Measurements from ENCODE around the gene GNAL.

The GNAL gene

GRCh38 chr18:11676867-11677266 is 12.2 kb upstream of the GNAL start:
- TF ChIP-seq REST (IDR thresholded peaks at IDR 0.05; ENCODE audit: insufficient read depth in 1 of 2, low read depth in 2 of 2, low read length in 2 of 2) (no peak), FOXP2 (optimal IDR thresholded peaks at IDR 0.05; ENCODE audit: borderline replicate concordance, extremely low read depth, extremely low read length, insufficient read depth) (no peak), SIN3A (IDR thresholded peaks at IDR 0.05; ENCODE audit: borderline replicate concordance, insufficient read depth, low read length) (no peak), POLR2AphosphoS5 (IDR thresholded peaks at IDR 0.05; ENCODE audit: low read depth, low read length) (no peak), TAF1 (IDR thresholded peaks at IDR 0.05; ENCODE audit: borderline replicate concordance, insufficient read depth, low read length) (no peak)

- no peak for TF ChIP-seq FOXP2 (optimal IDR thresholded peaks at IDR 0.05; ENCODE audit: borderline replicate concordance, extremely low read depth, extremely low read length, insufficient read depth)
- TF ChIP-seq POLR2AphosphoS5 (IDR thresholded peaks at IDR 0.05; ENCODE audit: low read depth, low read length) = no peak
- no peak for TF ChIP-seq TAF1 (IDR thresholded peaks at IDR 0.05; ENCODE audit: borderline replicate concordance, insufficient read depth, low read length)
These were observed 10.9 kb upstream of the GNAL start for GRCh38 chr18:11678211-11678610.

- no peak for TF ChIP-seq FOXP2 (optimal IDR thresholded peaks at IDR 0.05; ENCODE audit: borderline replicate concordance, extremely low read depth, extremely low read length, insufficient read depth)
- no peak for TF ChIP-seq POLR2AphosphoS5 (IDR thresholded peaks at IDR 0.05; ENCODE audit: low read depth, low read length)
- no peak for TF ChIP-seq REST (IDR thresholded peaks at IDR 0.05; ENCODE audit: insufficient read depth in 1 of 2, low read depth in 2 of 2, low read length in 2 of 2)
- TF ChIP-seq SIN3A (IDR thresholded peaks at IDR 0.05; ENCODE audit: borderline replicate concordance, insufficient read depth, low read length) = no peak
- no peak for TF ChIP-seq TAF1 (IDR thresholded peaks at IDR 0.05; ENCODE audit: borderline replicate concordance, insufficient read depth, low read length)
These were observed 853 bp downstream of the GNAL start for GRCh38 chr18:11689669-11690565.

GRCh38 chr18:11695736-11696135 is 6.7 kb downstream of the GNAL start:
- TF ChIP-seq REST (IDR thresholded peaks at IDR 0.05; ENCODE audit: insufficient read depth in 1 of 2, low read depth in 2 of 2, low read length in 2 of 2) (no peak), POLR2AphosphoS5 (IDR thresholded peaks at IDR 0.05; ENCODE audit: low read depth, low read length) (no peak), FOXP2 (optimal IDR thresholded peaks at IDR 0.05; ENCODE audit: borderline replicate concordance, extremely low read depth, extremely low read length, insufficient read depth) (no peak), SIN3A (IDR thresholded peaks at IDR 0.05; ENCODE audit: borderline replicate concordance, insufficient read depth, low read length) (no peak), TAF1 (IDR thresholded peaks at IDR 0.05; ENCODE audit: borderline replicate concordance, insufficient read depth, low read length) (no peak)

GRCh38 chr18:11696451-11696850 is 7.4 kb downstream of the GNAL start:
- TF ChIP-seq POLR2AphosphoS5 (IDR thresholded peaks at IDR 0.05; ENCODE audit: low read depth, low read length) (no peak), TAF1 (IDR thresholded peaks at IDR 0.05; ENCODE audit: borderline replicate concordance, insufficient read depth, low read length) (no peak), SIN3A (IDR thresholded peaks at IDR 0.05; ENCODE audit: borderline replicate concordance, insufficient read depth, low read length) (no peak), REST (IDR thresholded peaks at IDR 0.05; ENCODE audit: insufficient read depth in 1 of 2, low read depth in 2 of 2, low read length in 2 of 2) (no peak), FOXP2 (optimal IDR thresholded peaks at IDR 0.05; ENCODE audit: borderline replicate concordance, extremely low read depth, extremely low read length, insufficient read depth) (no peak)
